Pulmonary artery endothelial cell (primary cell): ENCODE measurements around the gene F2R. TPM values are rescaled to one million over a fixed set of nuclear protein-coding genes. Genes with fewer than 3 reads are reported as not detected.
A peak's percentile ranks its signal among the peaks of the same experiment; 100 is the strongest.
"Not testable (repeated sequence)": the region's sequence is repeated elsewhere in the genome, so short reads cannot be mapped to it uniquely, and the experiment has no call there.

Experiments used
- DNase-seq: peaks from one replicate; pipeline ENCODE4 v3.0.0-alpha.2; 2011; ENCODE audit warnings: low read depth, low spot score
- total RNA-seq: library from RNA; depleted of rRNA; stranded (reverse); fragments of >200 nt; gene quantifications from 2 replicates; pipeline ENCODE4 v1.2.3, GENCODE V29; 2014

Gene F2R
- total RNA-seq = 125 and 157 TPM in 2 replicates

GRCh38 chr5:76715736-76716455, at the start of gene F2R:
Gene F2R, plus strand, starts transcription at chr5:76716126. Its CDS starts 182 bp downstream, at chr5:76716308.
- DNase-seq = no peak

GRCh38 chr5:76667495-76667894, 48.4 kb upstream of the F2R start:
- DNase-seq = no peak

GRCh38 chr5:76669245-76669644, 46.7 kb upstream of the F2R start:
- no peak for DNase-seq

- DNase-seq = no peak
These were observed 45.4 kb upstream of the F2R start for GRCh38 chr5:76670508-76670907.

- no peak for DNase-seq
These were observed 43.7 kb upstream of the F2R start for GRCh38 chr5:76672242-76672641.

GRCh38 chr5:76673125-76673524, 42.8 kb upstream of the F2R start:
- DNase-seq = no peak

GRCh38 chr5:76674330-76675066, 41.4 kb upstream of the F2R start:
- DNase-seq = no peak

GRCh38 chr5:76675364-76675763, 40.6 kb upstream of the F2R start:
- DNase-seq = no peak

GRCh38 chr5:76677849-76678472, 38.0 kb upstream of the F2R start:
- DNase-seq = no peak

GRCh38 chr5:76679231-76679630, 36.7 kb upstream of the F2R start:
- DNase-seq = no peak

GRCh38 chr5:76680826-76681225, 35.1 kb upstream of the F2R start:
- DNase-seq = not testable (repeated sequence)

GRCh38 chr5:76681287-76681686, 34.6 kb upstream of the F2R start:
- no peak for DNase-seq

GRCh38 chr5:76682387-76682786, 33.5 kb upstream of the F2R start:
- DNase-seq = no peak

GRCh38 chr5:76683816-76684731, 31.9 kb upstream of the F2R start:
- no peak for DNase-seq

- DNase-seq = no peak
These were observed 31.0 kb upstream of the F2R start for GRCh38 chr5:76684756-76685519.

GRCh38 chr5:76685704-76686103, 30.2 kb upstream of the F2R start:
- DNase-seq = no peak

- no peak for DNase-seq
These were observed 27.7 kb upstream of the F2R start for GRCh38 chr5:76688212-76688611.

- DNase-seq = no peak
These were observed 27.1 kb upstream of the F2R start for GRCh38 chr5:76688836-76689235.

- DNase-seq = peak; percentile 61
These were observed 26.4 kb upstream of the F2R start for GRCh38 chr5:76689321-76690036.
